UCSD-AML1 (cell line): Measurements from ENCODE around the gene CNBD2.
"Not testable (repeated sequence)": the region's sequence is repeated elsewhere in the genome, so short reads cannot be mapped to it uniquely, and the experiment has no call there.

ENCODE experiments used
- DNase-seq: peaks from one replicate; lab custom pipeline; 2025; ENCODE audit not compliant: unreplicated experiment; lab: John Stamatoyannopoulos, UW

Gene CNBD2

DNA sequence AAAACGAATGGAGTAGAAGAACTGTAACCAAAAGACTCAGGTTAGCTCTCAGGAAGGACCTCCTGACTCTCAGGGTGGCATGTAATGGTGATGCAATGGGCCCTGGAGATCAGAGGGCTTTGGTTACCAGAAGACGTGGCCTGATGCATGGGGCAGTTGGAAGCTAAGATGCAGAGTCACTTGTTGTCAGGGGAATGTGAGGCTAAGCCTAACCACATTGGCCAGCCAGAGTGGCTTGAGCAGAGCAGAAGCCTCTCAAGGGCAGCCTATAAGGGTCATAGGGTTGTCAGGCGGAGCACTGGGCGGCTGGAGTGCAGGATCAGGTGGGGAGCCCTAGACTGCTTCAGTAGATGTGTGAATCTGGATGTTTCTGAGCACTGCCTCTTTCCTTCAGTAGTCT is 5.9 kb downstream of the CNBD2 start:
- no peak for DNase-seq

- DNase-seq = no peak
Measured at GRCh38 chr20:35975576-35976373, 7.4 kb downstream of the CNBD2 start.

- DNase-seq = no peak
Measured at GRCh38 chr20:35978041-35978513, 9.7 kb downstream of the CNBD2 start.

DNA sequence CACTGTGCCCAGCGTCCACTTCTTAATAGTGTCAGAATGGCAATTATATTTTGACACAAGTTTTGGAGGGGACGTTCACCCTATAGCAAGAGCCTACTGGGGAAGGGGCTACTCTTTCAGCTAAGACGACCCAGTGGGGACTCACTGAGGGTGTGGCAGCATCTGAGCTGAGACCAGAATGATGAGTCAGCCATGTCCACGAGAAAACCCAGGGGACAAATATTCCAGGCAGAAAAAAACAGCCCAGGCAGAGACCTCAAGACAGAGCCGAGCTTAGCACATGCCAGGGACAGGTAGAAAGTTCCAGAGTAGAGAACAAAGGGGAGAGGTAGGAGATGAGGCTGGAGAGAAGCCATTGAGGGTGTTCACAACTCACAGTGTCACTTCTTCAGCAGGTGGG is 11.2 kb downstream of the CNBD2 start:
- no peak for DNase-seq

DNA sequence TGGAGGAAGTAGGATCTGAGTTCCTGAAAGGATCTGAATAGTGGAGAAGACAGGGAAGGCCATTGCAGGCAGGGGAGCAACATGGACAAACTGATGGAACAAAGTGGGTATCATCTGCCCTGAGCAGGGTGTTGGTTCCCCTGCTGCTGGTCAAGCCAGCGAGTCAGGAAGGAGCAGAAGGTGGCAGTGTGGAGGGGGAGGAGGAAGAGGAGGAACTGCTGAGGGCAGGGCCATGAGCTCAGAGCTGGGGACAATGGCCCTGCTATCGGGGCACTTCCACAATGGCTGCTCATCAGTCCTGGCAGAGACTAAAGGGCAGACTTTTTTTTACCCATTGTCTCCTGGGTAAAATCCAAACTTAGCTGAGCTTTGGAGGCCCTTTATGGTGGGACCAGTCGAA is 13.6 kb downstream of the CNBD2 start:
- peak; percentile 19 for DNase-seq

GRCh38 chr20:35984382-35984781 is 16.0 kb downstream of the CNBD2 start:
- no peak for DNase-seq

- no peak for DNase-seq
Measured at GRCh38 chr20:35985806-35986205, 17.4 kb downstream of the CNBD2 start.

DNA sequence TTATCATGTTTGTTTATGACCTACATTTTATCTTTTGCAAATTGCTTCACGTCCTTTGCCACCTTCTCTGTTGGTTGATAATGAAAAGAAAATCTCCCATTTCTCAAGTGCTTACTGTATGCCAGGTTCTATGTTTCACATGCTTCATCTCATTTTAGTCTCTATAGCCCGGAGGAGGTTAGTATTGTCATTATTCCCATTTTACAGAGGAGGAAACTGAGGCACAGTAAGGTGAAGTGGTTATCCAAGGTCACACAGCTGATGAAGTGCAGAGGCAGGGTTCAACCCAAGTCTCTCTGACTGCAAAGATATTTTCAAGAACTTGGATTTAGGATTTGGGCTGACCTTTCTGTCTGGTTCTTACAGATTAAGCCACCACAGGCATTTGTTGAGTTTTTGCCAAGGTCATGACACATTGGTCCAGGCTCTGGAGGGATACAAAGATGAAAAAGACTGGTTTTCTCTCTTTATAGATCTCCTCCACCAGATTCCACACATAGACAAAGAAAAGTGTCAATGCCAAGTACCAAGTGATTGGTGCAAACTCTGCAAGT is 20.6 kb downstream of the CNBD2 start:
- no peak for DNase-seq

- no peak for DNase-seq
Measured at GRCh38 chr20:35991142-35991771, 22.9 kb downstream of the CNBD2 start.

DNA sequence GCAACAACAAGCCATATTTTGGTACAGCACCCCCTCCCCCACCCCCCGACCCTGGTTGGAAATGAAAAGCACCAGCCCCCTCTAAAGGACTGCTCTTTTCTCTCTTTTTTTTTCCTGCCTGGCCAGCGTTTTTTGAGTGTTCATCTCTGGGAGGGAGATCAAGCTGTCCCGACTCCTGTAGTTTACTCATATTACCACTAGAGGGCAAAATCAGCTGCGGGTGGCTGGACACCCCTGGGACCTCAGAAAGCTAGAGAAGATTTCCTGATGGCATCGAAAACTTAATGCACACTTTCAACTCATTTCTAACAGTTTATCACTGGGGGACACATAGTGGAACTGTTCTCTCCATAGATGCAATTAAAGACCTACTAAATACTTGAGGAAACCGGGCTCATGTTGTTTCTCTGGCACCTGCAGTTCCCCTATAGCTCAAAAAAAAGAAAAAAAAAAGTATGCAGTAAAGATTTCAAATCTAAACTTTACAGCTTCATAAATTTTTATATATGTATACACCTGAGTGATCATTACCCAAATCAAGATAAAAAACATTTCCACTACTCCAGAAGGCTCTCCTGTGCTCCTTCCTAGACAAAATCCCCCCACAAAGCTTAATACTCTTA is 24.4 kb downstream of the CNBD2 start:
- DNase-seq = peak; percentile 25

DNA sequence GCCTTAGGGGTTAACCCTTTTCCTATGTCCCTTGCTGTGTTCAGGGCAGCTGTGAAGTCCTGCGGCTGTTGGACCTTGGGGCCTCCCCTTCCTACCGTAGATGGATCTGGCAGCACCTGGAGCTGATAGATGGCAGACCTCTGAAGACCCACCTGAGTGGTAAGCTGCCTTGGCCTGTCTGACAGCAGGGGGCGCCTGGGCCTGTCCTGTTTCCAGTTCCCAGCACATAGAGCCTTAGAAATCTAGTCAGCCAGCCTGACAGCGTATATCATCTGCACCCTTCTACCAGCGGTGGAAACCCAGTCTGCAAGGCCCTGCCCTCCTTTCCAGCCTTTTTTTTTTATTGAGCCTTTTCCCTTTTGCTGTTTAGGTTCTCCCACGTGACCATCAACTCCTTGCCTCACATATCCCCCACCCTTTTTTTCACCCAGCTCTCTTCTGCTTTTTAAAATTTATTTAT is 26.6 kb downstream of the CNBD2 start:
- peak; percentile 71 for DNase-seq

DNA sequence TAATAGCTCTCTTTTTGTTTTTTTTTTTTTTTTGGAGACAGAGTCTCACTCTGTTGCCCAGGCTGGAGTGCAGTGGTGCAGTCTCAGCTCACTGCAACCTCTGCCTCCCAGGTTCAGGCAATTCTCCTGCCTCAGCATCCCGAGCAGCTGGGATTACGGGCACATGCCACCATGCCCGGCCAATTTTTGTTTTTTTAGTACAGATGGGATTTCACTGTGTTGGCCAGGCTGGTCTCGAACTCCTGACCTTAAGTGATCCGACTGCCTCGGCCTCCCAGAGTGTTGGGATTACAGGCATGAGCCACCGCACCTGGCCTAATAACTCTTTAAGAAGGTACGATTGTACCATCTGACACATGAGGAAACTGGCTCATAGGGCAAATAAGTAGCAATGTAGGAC is 28.1 kb downstream of the CNBD2 start:
- not testable (repeated sequence) for DNase-seq

GRCh38 chr20:36001331-36001730 is 32.9 kb downstream of the CNBD2 start:
- DNase-seq = not testable (repeated sequence)

DNA sequence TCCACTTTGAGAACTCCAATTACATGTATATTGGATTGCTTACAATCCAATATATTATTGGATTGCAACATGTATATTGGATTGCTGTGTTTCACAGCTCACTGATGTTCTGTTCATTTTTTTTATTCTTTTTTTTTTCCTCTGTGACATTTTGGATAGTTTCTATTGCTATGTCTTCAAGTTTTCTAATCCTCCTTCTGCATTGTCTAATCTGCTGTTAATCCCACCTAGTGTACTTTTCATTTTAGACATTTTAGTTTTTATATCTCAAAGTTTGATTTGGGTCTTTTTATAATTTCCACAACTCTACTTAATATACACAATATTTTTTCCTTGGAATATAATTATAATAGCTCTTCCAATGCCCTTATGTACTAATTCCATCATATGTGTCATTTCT is 34.5 kb downstream of the CNBD2 start:
- no peak for DNase-seq

DNA sequence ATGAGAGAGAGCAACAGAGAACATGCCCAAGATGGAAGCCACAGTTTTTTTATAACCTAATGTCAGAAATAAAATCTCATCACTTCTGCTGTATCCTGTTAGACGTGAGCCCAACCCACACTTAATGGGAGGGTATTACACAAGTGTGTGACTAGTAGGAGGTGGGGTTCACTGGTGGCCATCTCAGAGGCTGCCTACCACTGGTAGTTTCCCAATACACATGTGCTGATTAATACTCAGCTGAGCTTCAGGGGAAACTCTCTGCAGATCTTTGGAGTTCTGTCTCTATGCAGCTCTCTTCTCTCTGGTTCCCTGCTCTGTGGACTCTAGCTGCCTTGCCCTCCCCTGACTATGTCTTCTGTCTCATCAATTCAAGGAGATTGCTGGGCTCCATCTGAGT is 35.7 kb downstream of the CNBD2 start:
- no peak for DNase-seq

DNA sequence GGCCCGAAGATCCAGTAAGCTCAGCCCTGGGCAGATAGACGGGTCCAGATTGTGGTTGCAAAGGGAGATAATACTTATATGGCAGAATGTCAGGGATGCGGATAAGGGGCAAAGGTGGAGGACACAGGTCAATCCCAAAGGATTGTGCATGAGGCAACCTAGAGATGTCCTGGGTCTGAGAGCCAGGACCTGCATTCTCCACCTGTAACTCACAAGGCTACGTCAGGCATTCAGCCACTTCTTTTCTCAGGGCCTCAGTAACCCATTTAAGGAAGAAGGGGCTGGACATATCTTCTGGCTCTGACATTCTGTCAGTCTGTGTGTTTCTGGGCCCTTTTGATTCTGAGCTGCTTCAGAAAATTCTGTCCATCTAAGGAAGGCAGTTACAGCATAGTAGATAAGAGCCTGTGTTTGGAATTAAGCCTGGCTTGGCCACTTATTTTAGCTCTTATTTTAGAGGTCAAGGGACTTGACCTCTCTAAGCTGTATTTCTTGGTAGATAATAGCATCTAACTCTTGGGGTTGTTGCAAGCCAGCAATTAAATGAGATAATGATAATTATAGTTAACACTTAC is 40.2 kb downstream of the CNBD2 start:
- no peak for DNase-seq

- DNase-seq = no peak
Measured at GRCh38 chr20:36010076-36010475, 41.7 kb downstream of the CNBD2 start.

GRCh38 chr20:36010825-36011224 is 42.4 kb downstream of the CNBD2 start:
- DNase-seq = no peak

DNA sequence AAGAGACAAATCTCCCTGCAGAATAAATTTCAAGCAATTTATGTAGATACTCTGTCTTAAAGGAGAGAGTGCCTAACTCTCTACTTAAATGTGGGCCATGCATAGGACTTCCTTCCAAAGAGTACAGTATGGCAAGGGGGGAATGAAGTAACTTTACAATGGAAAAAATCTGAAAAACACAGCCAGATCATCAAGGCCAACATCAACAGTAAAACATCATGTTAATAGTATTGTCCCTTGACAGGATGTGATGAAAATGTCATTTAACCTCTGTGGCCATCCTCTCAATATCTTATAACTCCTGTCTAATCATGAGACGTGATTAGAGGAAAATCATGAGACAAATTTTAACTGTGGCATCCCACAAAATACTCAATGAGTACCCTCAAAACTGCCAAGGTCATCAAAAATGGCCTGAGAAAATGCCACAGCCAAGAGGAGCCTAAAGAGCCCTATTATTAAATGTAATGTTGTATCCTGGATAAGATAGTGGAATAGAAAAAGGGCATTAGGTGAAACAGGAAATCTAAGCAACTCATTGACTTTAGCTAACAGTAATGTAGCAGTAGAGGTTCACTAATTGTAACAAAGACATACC is 47.5 kb downstream of the CNBD2 start:
- no peak for DNase-seq

DNA sequence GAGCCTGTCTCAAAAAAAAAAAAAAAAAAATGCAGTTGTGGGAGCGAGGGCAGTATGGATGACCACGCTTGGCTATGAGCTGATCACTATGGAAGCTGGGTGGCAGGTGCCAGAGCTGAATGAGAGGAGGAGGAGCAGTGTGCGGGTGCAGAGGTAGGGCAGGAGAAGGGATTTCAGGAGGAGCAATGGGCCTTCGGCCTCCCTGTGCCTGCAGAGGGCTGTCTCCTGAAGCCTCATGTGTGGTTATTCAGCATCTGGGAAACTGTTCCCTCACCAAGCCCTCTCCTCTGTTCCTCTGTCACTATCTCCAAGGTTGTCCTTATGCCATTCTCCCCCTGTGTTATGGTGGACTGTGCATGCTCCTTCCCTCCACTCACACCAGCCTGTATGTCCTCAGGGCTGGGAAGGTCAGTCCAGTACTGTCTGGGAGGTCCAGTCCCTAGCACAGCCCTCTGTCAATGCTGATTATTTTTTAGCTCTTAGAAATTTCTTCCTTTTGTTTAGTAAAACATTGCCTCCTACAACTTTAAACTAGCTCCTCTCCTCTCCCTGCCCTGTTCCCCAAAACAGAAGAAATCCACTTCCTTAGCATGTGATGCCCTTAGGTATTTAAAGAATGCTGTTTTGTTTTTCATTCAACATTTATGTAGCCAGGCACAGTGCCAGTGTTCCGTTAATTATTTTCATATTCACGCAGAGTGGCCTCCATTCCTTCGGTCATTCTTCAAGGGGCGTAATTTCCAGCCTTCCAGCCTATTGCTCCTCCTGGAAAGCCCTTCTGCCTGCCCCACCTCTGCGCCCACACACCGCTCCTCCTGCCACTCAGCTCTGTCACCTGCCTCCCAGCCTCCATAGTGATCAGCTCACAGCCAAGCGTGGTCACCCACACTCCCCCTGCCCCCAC is 48.9 kb downstream of the CNBD2 start:
- DNase-seq = no peak
